Neural progenitor cell (in vitro differentiated cells): ENCODE data around the gene PGP.

ENCODE experiments used
- CTCF ChIP-seq: fragments of 200-600 bp; sonication (generic); IDR thresholded peaks from 2 replicates; pipeline ENCODE4 v1.5.1; 2017; ENCODE audit warnings: antibody characterized with exemption, mild to moderate bottlenecking
- EZH2phosphoT487 ChIP-seq: fragments of 200-600 bp; sonication (generic); IDR thresholded peaks from 2 replicates; pipeline ENCODE4 v1.6.1; 2017; ENCODE audit warnings: antibody characterized with exemption

GRCh38 chr16:2243781-2244180 lies 29.1 kb upstream of the PGP start:
- TF ChIP-seq CTCF: no peak
- TF ChIP-seq EZH2phosphoT487: no peak
